CD4-positive, alpha-beta T cell treated with Interleukin-6 for 4 hours (primary cell): Measurements from ENCODE around the gene CDH8.

Source experiments
- DNase-seq: peaks from one replicate; pipeline ENCODE4 v3.0.0-alpha.2; 2020; ENCODE audit warnings: mixed read lengths

The CDH8 gene

GRCh38 chr16:62036101-62036801 lies at the start of gene CDH8:
Gene CDH8 (minus strand): TSS chr16:62036438. CDS start chr16:62021403, 15,035 bp downstream.
- DNase-seq, result no peak

DNA sequence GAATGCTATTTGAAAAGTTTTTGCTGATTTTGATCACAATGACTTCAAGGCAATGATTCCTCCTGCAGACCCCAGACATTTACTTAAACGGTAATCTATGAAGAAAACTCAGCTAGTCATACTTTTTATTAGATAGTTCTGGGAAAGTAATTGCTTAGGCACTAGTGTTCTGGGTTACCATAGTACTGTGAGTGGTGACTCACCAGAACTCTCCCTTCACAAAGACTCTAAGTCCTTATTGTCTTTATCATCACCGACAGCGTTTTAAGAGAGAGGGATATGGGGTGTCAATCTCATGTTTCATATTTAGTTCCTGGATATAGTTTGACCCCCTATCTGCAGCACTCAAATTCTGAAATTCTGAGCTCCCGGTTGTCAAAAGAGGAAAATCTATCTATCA lies 43.0 kb upstream of the CDH8 start:
- no peak for DNase-seq

- DNase-seq, result no peak
Measured at GRCh38 chr16:62077998-62078397, 41.8 kb upstream of the CDH8 start.

GRCh38 chr16:62076886-62077285 lies 40.6 kb upstream of the CDH8 start:
- no peak for DNase-seq

DNA sequence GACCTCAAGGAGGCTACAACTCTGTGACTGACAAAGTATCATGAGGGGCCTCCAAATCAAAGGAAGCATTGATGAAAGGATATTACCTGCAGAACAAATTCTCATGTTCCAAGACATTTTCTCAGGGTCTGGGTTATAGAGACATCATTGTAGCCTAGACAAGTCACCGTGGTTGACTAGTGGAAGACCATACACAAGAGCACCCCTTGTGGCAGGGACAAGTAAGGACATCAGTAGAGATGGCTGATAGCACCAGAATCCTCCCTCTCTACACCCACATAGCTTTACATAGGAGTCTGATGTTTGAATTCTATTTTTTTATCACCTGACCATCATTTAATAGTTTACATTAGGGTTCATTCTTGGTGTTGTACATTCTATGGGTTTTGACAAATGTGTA lies 32.5 kb upstream of the CDH8 start:
- DNase-seq, result no peak

GRCh38 chr16:62067981-62068380 lies 31.7 kb upstream of the CDH8 start:
- DNase-seq, result no peak

DNA sequence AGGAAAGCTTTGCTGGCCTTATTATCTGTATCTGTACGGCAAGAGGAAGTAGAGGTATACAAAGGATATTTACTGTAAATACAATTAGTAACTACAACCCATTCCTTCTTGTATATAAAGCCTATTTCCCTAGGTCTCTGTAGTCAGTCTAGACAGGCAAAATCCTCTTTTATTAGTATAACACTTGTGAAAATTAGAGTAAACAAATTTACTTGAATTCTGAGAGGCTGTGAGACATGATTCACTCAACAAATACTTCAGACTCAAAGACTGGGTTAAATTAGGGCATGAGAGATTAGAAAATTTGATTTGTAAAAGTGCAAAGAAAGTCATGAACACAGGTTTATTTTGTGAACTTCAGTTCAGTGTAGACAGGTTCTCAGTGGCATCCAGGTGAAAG lies 30.9 kb upstream of the CDH8 start:
- DNase-seq, result no peak

DNA sequence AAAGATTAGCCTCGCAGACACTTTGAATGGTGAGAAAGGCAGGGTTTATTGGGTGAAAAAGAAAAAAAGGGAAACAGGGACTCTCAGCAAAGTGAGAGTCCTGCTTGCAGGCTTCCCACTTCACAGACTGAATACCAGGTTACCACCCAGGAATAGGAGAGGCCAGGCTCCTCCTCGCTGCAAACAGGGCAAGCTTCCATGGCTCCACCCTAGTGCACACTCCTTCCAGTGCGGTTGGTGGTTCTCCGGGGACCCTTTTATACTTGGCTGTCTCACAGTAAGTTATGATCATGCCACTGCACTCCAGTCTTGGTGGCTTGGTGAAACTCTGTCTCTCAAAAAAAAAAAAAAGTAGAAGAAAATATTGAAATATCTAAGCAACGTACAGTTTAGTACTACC lies 30.5 kb upstream of the CDH8 start:
- DNase-seq, result no peak

DNA sequence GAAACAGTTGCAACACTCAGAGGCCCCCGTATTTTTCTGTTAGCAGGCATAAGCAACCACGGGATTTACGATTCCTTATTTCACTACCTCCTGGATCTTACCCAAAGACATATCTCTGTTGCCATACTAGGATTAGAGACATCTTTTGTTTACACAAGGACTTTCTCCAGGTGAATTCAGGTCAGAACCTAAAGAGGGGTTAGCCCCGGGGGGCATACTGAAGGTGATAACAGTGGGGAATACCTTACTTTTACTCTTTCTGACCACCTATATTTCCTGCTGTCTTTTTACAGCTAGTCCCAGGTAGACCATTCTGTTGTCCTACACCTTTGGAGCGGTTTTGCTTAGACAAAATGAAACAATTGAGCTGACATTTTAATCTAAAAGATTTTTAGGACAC lies 27.9 kb upstream of the CDH8 start:
- DNase-seq, result no peak

GRCh38 chr16:62060089-62060488 lies 23.9 kb upstream of the CDH8 start:
- no peak for DNase-seq

DNA sequence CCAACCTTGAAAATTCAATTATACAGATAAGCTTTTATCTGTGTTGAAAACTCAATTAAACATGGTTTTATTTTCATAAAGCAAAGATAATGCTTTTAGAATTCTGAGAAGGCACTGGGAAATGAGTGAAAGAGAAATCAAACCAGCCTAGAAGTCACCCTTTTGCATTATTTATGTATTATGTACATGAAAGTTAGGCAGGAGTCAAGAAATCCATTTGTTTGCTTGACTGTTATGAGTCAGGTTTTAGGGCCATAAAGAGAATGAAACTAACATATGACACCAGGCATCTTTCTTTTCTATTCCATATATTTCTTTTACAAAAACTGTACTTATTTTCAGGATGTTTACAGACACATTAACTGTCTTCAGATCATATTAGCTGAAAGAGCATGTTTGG lies 23.3 kb upstream of the CDH8 start:
- DNase-seq, result no peak

DNA sequence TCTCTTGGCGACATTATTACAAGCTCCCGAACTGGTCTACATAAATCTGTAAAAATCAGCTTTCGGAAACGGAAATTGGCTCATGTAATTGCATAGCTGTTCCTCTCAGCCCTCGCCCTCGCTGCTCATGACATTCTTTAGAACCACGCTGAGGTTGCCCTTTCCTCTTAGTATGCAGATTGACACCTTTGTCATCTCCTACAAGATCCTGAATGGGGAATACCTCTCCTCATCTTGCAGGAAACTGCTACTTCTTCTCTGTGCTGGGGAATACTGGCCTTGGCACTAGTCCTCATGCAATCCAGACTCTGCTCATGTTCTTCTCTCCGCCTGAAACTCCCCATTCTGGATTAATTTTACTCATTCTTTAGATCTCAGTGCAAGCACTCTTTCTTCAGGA lies 22.2 kb upstream of the CDH8 start:
- DNase-seq, result no peak

DNA sequence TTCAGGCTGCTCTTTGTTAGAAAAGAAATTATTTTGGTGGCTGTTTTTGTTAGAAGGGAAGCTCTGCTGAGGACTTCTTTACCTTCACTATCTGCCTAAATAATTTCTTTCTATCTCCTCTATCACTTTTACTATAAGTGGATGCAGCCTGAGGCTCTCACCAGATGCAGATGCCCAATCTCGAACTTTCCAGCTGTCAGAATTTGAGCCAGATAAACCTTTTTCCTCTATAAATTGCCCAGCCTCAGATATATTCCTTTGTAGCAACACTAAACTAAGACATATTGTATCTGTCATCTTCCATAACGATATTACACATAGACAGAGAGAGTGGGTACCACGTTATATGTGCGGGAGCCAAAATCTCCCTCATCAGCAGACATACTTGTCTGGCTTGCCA lies 15.7 kb upstream of the CDH8 start:
- no peak for DNase-seq

DNA sequence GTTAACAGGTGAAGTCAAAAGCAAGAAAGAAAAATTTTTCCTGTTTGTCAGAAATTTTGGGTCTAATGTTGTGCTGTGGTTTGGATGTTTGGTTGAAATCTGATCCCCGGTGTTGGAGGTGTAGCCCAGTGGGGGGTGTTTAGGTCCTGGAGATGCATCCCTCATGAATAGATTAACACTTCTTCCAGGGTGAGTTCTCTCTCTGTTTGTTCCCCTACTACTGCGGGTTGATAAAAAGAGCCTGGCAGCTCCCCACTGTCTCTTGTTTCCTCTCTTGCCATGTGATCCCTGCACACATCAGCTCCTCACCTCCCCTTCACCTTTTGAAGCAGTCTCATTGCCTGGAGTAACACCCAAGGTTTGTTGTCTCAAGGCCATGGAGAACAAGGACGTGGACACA lies 14.6 kb upstream of the CDH8 start:
- no peak for DNase-seq

GRCh38 chr16:62046801-62047200 lies 10.6 kb upstream of the CDH8 start:
- no peak for DNase-seq

GRCh38 chr16:62041401-62041800 lies 5.2 kb upstream of the CDH8 start:
- DNase-seq, result no peak

DNA sequence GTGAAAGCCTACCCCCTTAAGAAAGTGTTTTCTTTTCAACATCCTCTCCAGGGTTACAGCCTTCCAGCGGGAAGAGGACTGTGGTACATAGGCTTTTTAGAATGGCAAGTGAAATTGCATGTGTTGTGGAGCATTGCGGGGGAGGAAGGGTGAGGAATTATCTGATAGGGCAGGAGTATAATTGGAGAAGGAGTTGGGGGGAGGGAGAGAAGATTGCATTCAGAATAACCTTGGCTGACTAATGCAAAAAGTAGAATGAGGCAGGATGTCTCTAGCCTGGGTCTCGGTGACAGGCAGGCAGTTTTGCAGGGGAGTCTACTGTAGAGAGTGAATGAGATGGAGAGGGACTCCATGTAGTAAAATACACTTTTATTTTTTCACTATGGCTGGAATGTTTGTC lies 2.4 kb upstream of the CDH8 start:
- DNase-seq, result no peak

DNA sequence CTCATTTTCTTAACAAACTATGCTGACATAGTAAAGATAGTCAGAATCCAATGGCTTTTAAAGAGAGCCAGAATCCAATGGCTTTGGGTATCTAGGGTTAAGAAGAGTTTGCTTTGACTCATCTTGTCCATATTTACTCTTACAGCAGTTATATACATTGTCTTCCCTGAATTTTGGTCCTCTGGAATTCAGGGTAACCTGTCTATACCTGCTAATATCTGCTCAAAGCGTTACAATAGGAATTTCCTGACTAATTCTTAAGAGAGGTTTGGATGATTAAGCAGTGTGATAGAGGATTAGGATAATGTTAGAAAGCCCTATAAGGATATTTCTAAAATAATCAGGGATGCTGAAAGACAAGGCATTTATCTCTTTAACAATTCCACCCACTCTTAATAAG lies 2.0 kb upstream of the CDH8 start:
- no peak for DNase-seq

- DNase-seq, result no peak
Measured at GRCh38 chr16:62036802-62037135, 531 bp upstream of the CDH8 start.

DNA sequence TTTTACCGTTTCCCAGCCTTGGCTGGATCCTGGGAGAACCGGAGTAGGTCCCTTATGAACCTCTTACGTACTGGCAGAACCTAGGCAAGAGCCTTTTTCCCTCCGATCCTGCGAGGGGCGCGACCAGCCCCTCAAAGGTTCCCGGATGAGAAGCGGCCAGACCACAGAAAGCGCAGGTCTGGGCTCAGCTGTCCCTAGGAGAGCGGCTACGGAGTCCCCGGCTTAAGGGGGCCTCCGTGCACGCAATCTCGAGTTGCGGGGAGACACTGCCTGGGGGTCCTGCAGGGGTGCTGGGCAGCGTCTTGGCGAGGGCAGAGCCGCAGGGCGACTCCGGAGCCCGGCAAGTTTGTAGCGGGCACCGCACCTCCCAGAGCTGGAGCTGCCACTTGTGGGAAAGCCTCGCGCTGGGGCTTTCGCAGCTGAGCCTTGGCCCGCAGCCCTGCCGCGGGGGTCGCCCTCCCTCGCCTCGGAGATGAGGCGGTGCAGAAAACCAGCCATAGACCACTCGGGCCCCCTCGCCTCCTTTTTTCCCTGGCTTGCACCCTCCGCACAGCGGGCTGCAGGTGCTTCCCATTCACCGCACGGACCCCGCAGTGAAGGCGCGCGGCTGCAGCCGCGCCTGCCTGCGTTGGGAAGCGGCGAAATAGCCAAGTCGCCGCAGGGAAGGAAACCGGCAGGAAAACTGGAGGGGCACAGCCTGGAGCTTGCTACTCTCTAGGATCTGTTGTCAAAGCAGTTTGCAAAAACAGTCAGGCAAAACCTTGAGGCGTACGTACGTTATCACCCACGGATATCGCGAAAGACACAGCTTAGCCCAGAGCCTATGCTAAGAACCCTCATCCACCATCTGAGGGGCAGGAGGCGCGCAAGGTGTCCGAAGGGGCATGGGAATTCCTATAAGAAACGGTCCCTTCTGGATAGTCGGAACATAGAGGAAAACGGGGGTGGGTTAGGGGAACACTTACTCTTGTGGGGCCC lies 834 bp downstream of the CDH8 start:
- DNase-seq, result no peak

- DNase-seq, result no peak
Measured at GRCh38 chr16:62034231-62035114, 1.8 kb downstream of the CDH8 start.

- no peak for DNase-seq
Measured at GRCh38 chr16:62033065-62033464, 3.2 kb downstream of the CDH8 start.

GRCh38 chr16:62029947-62030346 lies 6.3 kb downstream of the CDH8 start:
- DNase-seq, result no peak
